ENCODE measurements around the gene SFXN5.

DNA sequence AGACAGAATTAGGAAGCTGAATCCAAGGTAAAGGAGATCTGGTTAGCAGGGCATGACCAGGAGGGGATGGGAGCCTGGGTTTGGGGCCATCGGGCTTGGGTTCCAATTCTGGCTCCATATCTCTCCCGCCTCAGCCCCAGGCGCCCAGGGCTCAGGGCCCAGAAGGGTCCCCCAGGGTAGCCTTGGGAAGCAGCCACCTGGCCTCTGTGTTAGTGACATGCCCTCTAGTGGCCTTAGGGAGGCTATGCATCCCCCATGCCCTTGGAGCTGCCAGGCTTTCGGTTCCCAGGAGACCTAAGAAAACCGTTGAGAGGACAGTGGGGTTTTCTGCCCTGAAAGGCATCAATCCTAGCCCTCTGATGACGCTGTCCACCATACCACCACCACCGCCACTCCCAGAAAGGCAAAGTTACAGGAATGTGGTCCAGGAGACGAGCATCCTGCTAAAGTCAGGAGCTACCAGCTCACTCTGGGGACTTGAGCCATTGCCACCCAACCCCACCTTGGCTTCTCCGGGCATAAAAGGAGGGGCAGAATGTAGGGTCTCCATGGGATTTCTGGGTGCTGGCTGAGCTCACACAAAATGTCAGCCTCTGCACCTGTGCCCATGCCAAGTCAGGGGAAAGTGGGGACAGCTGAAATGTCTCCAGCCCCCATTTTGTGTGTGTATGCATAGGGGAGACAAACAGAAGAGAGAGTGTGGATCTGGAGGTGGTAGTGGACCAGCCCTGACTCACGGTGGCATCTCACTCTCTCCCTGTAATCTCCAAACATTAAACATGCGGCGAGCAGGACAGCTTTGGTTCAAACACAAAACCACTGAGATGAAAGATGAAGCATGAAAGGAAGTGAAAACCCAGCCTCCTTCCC, 97.7 kb downstream of the SFXN5 start:
- TF ChIP-seq, protein P1, sequence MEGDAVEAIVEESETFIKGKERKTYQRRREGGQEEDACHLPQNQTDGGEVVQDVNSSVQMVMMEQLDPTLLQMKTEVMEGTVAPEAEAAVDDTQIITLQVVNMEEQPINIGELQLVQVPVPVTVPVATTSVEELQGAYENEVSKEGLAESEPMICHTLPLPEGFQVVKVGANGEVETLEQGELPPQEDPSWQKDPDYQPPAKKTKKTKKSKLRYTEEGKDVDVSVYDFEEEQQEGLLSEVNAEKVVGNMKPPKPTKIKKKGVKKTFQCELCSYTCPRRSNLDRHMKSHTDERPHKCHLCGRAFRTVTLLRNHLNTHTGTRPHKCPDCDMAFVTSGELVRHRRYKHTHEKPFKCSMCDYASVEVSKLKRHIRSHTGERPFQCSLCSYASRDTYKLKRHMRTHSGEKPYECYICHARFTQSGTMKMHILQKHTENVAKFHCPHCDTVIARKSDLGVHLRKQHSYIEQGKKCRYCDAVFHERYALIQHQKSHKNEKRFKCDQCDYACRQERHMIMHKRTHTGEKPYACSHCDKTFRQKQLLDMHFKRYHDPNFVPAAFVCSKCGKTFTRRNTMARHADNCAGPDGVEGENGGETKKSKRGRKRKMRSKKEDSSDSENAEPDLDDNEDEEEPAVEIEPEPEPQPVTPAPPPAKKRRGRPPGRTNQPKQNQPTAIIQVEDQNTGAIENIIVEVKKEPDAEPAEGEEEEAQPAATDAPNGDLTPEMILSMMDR (IDR thresholded peaks at IDR 0.05; ENCODE audit: extremely low read depth in 1 of 2, insufficient read depth in 1 of 2, low read depth in 1 of 2, low read length in 2 of 2), result peak; percentile 80 to 92
- TF ChIP-seq FOS (IDR thresholded peaks at IDR 0.05; ENCODE audit: borderline replicate concordance, insufficient read depth, low read length) (no peak), EZH2 (IDR thresholded peaks at IDR 0.05; ENCODE audit: borderline replicate concordance, low read depth, low read length, severe bottlenecking) (no peak), POLR2A (IDR thresholded peaks at IDR 0.05; ENCODE audit: low read depth, low read length) (no peak), MYC (IDR thresholded peaks at IDR 0.05; ENCODE audit: low read depth, low read length) (no peak), POLR2AphosphoS5 (IDR thresholded peaks at IDR 0.05; ENCODE audit: insufficient read depth, low read depth, low read length) (no peak)
- TF ChIP-seq, protein P2, sequence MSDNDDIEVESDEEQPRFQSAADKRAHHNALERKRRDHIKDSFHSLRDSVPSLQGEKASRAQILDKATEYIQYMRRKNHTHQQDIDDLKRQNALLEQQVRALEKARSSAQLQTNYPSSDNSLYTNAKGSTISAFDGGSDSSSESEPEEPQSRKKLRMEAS (IDR thresholded peaks at IDR 0.05; ENCODE audit: insufficient read depth, insufficient read length), result no peak
